Tibial artery (tissue), 4 donors: ENCODE measurements around the gene PTH.

ENCODE experiments used
- DNase-seq, 2 donors: peaks; one replicate each; pipeline ENCODE4 v3.0.0-alpha.2; 2019
- H3K27ac ChIP-seq, 2 donors: fragments of 200-600 bp; sonication (generic) in 1 of 2; 1 replicate in 1 of 2; 2 replicates in 1 of 2; pipeline ENCODE4 v1.5.1; 2018 to 2019; ENCODE audit warnings: mild to moderate bottlenecking in 1 of 2
- H3K27me3 ChIP-seq, 2 donors: fragments of 200-600 bp; sonication (generic) in 1 of 2; one replicate each; pipeline versions ENCODE4 v1.5.1 to v1.6.0; 2016 to 2019
- H3K36me3 ChIP-seq, 3 donors: fragments of 200-600 bp; sonication (generic) in 2 of 3; one replicate each; pipeline ENCODE4 v1.5.1; 2016 to 2019; ENCODE audit warnings: mild to moderate bottlenecking in 2 of 3
- H3K4me1 ChIP-seq, 4 donors: fragments of 200-600 bp; sonication (generic) in 2 of 4; 1 replicate in 3 of 4; 2 replicates in 1 of 4; pipeline ENCODE4 v1.5.1; 2016 to 2019
- H3K4me3 ChIP-seq, 2 donors: fragments of 200-600 bp; sonication (generic) in 1 of 2; 1 replicate in 1 of 2; 2 replicates in 1 of 2; pipeline ENCODE4 v1.5.1; 2018 to 2019; ENCODE audit warnings: mild to moderate bottlenecking in 2 of 2
- H3K9me3 ChIP-seq, 3 donors: fragments of 200-600 bp; sonication (generic) in 1 of 3; one replicate each; pipeline ENCODE4 v1.5.1; 2016 to 2019
- intact Hi-C: fragments of 100-400 bp; cut with DNase I; formaldehyde crosslinking; loops from one replicate; pipeline ENCODE4 v1.15.0; 2023; ENCODE audit warnings: low total_unique reads
- TF ChIP-seq, protein P1 (sequence below), 2 experiments: fragments of 200-600 bp in 1 of 2; fragments of 450-650 bp in 1 of 2; IDR thresholded peaks; one replicate each; pipeline ENCODE4 v1.5.1; 2017 to 2019; ENCODE audit warnings: antibody characterized with exemption in 2 of 2, mild to moderate bottlenecking in 1 of 2, moderate library complexity in 1 of 2

PTH gene

GRCh38 chr11:13502492-13502891 lies 6.7 kb upstream of the PTH start:
- intact Hi-C loops: no loop called here
- Histone ChIP-seq H3K36me3 (no peaks in the 10 kb centered on the region), H3K27ac (no peak overlapping the region), H3K4me1 (no peaks in the 10 kb centered on the region), H3K27me3 (no peaks in the 10 kb centered on the region), H3K9me3 (no peaks in the 10 kb centered on the region), H3K4me3 (no peak overlapping the region)
- TF ChIP-seq, protein P1, sequence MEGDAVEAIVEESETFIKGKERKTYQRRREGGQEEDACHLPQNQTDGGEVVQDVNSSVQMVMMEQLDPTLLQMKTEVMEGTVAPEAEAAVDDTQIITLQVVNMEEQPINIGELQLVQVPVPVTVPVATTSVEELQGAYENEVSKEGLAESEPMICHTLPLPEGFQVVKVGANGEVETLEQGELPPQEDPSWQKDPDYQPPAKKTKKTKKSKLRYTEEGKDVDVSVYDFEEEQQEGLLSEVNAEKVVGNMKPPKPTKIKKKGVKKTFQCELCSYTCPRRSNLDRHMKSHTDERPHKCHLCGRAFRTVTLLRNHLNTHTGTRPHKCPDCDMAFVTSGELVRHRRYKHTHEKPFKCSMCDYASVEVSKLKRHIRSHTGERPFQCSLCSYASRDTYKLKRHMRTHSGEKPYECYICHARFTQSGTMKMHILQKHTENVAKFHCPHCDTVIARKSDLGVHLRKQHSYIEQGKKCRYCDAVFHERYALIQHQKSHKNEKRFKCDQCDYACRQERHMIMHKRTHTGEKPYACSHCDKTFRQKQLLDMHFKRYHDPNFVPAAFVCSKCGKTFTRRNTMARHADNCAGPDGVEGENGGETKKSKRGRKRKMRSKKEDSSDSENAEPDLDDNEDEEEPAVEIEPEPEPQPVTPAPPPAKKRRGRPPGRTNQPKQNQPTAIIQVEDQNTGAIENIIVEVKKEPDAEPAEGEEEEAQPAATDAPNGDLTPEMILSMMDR (IDR thresholded peaks at IDR 0.05): no peak
- no peak for DNase-seq

GRCh38 chr11:13494051-13494450 lies 1.7 kb downstream of the PTH start:
- no peaks in the 10 kb centered on the region for H3K36me3 ChIP-seq
- intact Hi-C loops: no loop called here
- no peak overlapping the region for H3K27ac ChIP-seq
- no peak overlapping the region for H3K4me3 ChIP-seq
- H3K4me1 ChIP-seq: no peaks in the 10 kb centered on the region
- H3K9me3 ChIP-seq: no peaks in the 10 kb centered on the region
- no peak for DNase-seq
- TF ChIP-seq, protein P1 (IDR thresholded peaks at IDR 0.05): no peak
- H3K27me3 ChIP-seq: no peaks in the 10 kb centered on the region

- intact Hi-C loops: no loop called here
These were observed 8.2 kb downstream of the PTH start for GRCh38 chr11:13487661-13488030.

GRCh38 chr11:13486926-13487660 lies 8.7 kb downstream of the PTH start:
- Histone ChIP-seq H3K27ac (no peak overlapping the region), H3K4me3 (peak overlapping the region in 1 of 2 donors; percentile 10)
- intact Hi-C loops: no loop called here

More at GRCh38 chr11:13487661-13488030, 8.2 kb downstream of the PTH start:
- Histone ChIP-seq H3K4me1 (no peaks in the 10 kb centered on the region), H3K36me3 (no peaks in the 10 kb centered on the region), H3K27me3 (no peaks in the 10 kb centered on the region), H3K27ac (no peak overlapping the region), H3K9me3 (no peaks in the 10 kb centered on the region), H3K4me3 (peak overlapping the region in 1 of 2 donors; percentile 10)
- TF ChIP-seq, protein P1 (IDR thresholded peaks at IDR 0.05): no peak
- DNase-seq: no peak

GRCh38 chr11:13480198-13480597 lies 15.6 kb downstream of the PTH start:
- TF ChIP-seq, protein P1 (IDR thresholded peaks at IDR 0.05): no peak
- Histone ChIP-seq H3K27me3 (no peaks in the 10 kb centered on the region), H3K27ac (no peak overlapping the region), H3K4me3 (no peak overlapping the region), H3K4me1 (no peaks in the 10 kb centered on the region), H3K36me3 (no peaks in the 10 kb centered on the region), H3K9me3 (no peaks in the 10 kb centered on the region)
- DNase-seq: no peak
- intact Hi-C loops: no loop called here

More at GRCh38 chr11:13486926-13487660, 8.7 kb downstream of the PTH start:
- no peak for DNase-seq
- Histone ChIP-seq H3K36me3 (no peaks in the 10 kb centered on the region), H3K9me3 (no peaks in the 10 kb centered on the region), H3K27me3 (no peaks in the 10 kb centered on the region), H3K4me1 (no peaks in the 10 kb centered on the region)
- TF ChIP-seq, protein P1 (IDR thresholded peaks at IDR 0.05): no peak
